SK-N-SH treated with all-trans-retinoic acid at 6 μM for 48 hours (cell line): ENCODE results near the gene LOXHD1.

Experiments used
- ATAC-seq: fragments of 200-7000 bp; cut with Tn5 transposase; 3 replicates; pipeline ENCODE4 v1.9.1; 2020; ENCODE audit warnings: mild to moderate bottlenecking, moderate library complexity
- ARNTL ChIP-seq: fragments of 450-650 bp; formaldehyde crosslinking; IDR thresholded peaks from 2 replicates; pipeline ENCODE4 v1.5.0; 2020; ENCODE audit warnings: low read depth, mild to moderate bottlenecking, moderate library complexity, borderline replicate concordance
- BACH2 ChIP-seq: fragments of 250-450 bp; sonication (Bioruptor Pico); IDR thresholded peaks from 2 replicates; pipeline ENCODE4 v1.9.0; 2021; ENCODE audit warnings: mild to moderate bottlenecking, borderline replicate concordance
- CREB5 ChIP-seq: fragments of 250-450 bp; sonication (Bioruptor Pico); IDR thresholded peaks from 2 replicates; pipeline ENCODE4 v1.5.1; 2020; ENCODE audit warnings: low read depth, mild to moderate bottlenecking, moderate library complexity
- CSDC2 ChIP-seq: fragments of 250-450 bp; sonication (Bioruptor Pico); IDR thresholded peaks from 2 replicates; pipeline ENCODE4 v1.5.0; 2020; ENCODE audit warnings: mild to moderate bottlenecking, moderate library complexity
- CSRNP3 ChIP-seq: fragments of 250-450 bp; sonication (Bioruptor Pico); IDR thresholded peaks from 2 replicates; pipeline ENCODE4 v1.5.1; 2021; ENCODE audit warnings: mild to moderate bottlenecking, moderate library complexity
- ESRRG ChIP-seq: fragments of 250-450 bp; sonication (Bioruptor Pico); IDR thresholded peaks from 2 replicates; pipeline ENCODE4 v1.6.1; 2021; ENCODE audit warnings: mild to moderate bottlenecking
- ISL1 ChIP-seq: fragments of 250-450 bp; sonication (Bioruptor Pico); IDR thresholded peaks from 2 replicates; pipeline ENCODE4 v2.1.2; 2022; ENCODE audit warnings: mild to moderate bottlenecking, moderate library complexity
- OSR1 ChIP-seq: fragments of 250-450 bp; sonication (Bioruptor Pico); IDR thresholded peaks from 2 replicates; pipeline ENCODE4 v1.8.0; 2022; ENCODE audit warnings: moderate library complexity, mild to moderate bottlenecking, inconsistent platforms
- POU6F1 ChIP-seq: fragments of 250-450 bp; sonication (Bioruptor Pico); IDR thresholded peaks from 2 replicates; pipeline ENCODE4 v1.8.0; 2021; ENCODE audit warnings: low read depth, mild to moderate bottlenecking, moderate library complexity, borderline replicate concordance
- PPARA ChIP-seq: fragments of 250-450 bp; sonication (Bioruptor Pico); IDR thresholded peaks from 2 replicates; pipeline ENCODE4 v1.5.0; 2020; ENCODE audit warnings: mild to moderate bottlenecking, borderline replicate concordance
- RARB ChIP-seq: fragments of 250-450 bp; sonication (Bioruptor Pico); IDR thresholded peaks from 2 replicates; pipeline ENCODE4 v1.8.0; 2021; ENCODE audit warnings: mild to moderate bottlenecking, moderate library complexity
- SNAI2 ChIP-seq: fragments of 250-450 bp; sonication (Bioruptor Pico); IDR thresholded peaks from 2 replicates; pipeline ENCODE4 v1.5.0; 2020; ENCODE audit warnings: mild to moderate bottlenecking, moderate library complexity
- TSHZ2 ChIP-seq: fragments of 250-450 bp; sonication (Bioruptor Pico); IDR thresholded peaks from 2 replicates; pipeline ENCODE4 v1.5.0; 2020; ENCODE audit warnings: mild to moderate bottlenecking, moderate library complexity
- ZC3H10 ChIP-seq: fragments of 250-450 bp; sonication (Bioruptor Pico); IDR thresholded peaks from 2 replicates; pipeline ENCODE4 v1.5.1; 2021; ENCODE audit warnings: mild to moderate bottlenecking, moderate library complexity
- ZFP3 ChIP-seq: fragments of 250-450 bp; sonication (Bioruptor Pico); IDR thresholded peaks from 2 replicates; pipeline ENCODE4 v1.5.0; 2020; ENCODE audit warnings: mild to moderate bottlenecking, moderate library complexity
- ZFP30 ChIP-seq: fragments of 450-650 bp; formaldehyde crosslinking; IDR thresholded peaks from 2 replicates; pipeline ENCODE4 v1.5.0; 2022; ENCODE audit warnings: mild to moderate bottlenecking, moderate library complexity
- ZNF70 ChIP-seq: fragments of 450-650 bp; formaldehyde crosslinking; IDR thresholded peaks from 2 replicates; pipeline ENCODE4 v1.5.0; 2020; ENCODE audit warnings: mild to moderate bottlenecking, moderate library complexity
- ZNF8 ChIP-seq: fragments of 450-650 bp; formaldehyde crosslinking; IDR thresholded peaks from 2 replicates; pipeline ENCODE4 v1.5.0; 2020; ENCODE audit warnings: mild to moderate bottlenecking, moderate library complexity

LOXHD1 gene

DNA sequence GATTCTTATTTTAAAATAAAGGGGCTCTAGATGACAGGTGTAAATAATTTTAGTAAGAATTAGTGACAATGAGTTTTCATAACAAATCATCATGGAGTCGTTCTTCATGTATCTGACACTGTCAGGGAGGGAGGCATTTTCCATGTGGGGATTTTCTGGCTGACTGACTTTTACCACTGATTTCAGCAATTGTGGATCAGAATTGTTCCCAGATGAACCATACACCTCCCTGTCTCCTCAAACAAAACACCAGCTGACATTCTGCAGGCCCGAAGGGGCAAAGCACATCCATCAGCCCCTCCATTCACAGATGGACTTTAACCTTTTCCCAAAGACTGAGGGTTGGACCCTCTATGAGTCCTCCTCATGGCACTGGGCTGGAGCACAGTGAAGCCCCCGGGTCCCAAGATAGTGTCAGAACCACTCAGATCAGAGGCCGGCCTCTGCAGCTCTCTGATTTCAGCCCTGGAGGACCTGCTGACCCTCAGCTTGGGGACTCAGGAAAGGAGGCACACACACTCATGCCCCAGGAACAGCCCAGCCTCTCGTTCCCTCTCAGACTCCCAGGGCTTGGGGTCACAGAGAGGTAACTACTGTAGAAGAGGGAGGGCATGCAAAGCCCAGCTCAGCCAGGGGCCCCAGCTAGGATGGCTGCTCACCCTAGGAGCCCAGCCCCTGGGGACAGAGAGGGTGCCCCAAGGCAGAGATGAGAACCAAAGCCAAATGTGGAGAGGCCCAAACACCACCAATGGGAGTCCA lies 43.2 kb upstream of the LOXHD1 start:
- TF ChIP-seq ZFP3 (CRISPR knock-in tag) (no peak), ISL1 (CRISPR knock-in tag) (no peak), CSDC2 (CRISPR knock-in tag) (no peak), ZC3H10 (CRISPR knock-in tag) (no peak), ARNTL (CRISPR knock-in tag) (no peak), PPARA (CRISPR knock-in tag) (no peak), OSR1 (CRISPR knock-in tag) (no peak), ESRRG (CRISPR knock-in tag) (no peak), ZNF70 (CRISPR knock-in tag) (no peak), SNAI2 (CRISPR knock-in tag) (no peak)
- no peak for ATAC-seq

DNA sequence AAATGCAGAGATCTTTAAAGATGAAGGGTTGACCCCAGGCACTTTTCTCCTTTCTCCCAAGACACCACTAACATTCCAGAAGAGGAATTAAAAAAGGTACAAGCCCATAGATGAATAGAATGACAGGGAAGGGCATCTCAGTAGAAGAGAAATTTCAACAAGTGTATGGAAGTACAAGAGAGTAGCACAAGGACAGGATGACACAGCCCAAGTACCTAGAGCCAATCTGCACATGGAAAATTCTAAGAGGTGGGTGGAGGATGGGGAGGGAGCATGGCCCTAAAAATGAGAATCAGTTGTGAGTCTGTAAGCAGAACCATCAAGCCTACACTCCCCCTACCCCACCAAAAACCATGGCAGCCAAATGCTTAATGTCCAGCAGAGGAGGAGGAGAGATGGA lies 39.7 kb upstream of the LOXHD1 start:
- no peak for TF ChIP-seq OSR1 (CRISPR knock-in tag)
- TF ChIP-seq SNAI2 (CRISPR knock-in tag) = no peak
- TF ChIP-seq ZFP30 (CRISPR knock-in tag) = no peak
- no peak for TF ChIP-seq BACH2 (CRISPR knock-in tag)
- no peak for TF ChIP-seq RARB (CRISPR knock-in tag)
- TF ChIP-seq ZNF8 = no peak
- no peak for TF ChIP-seq POU6F1 (CRISPR knock-in tag)
- ATAC-seq = no peak

DNA sequence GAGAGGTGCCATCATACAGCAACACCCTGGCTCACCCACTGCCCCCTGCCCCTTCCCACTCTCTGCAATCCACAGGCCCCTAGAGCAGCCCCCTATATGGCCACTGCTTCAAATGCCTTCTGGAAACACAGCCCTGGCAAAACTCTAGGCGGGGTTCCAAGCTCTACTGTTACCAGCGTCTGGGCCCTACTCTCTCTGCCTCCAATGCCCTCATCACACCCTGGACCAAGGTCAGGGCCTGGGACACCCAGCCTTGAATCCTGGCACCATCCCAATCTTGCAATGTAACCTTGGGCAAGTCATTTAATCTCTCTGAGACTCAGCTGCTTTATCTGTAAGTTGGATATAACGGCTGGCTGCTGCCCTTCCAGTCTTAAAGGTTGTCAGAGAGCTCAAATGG lies 39.2 kb upstream of the LOXHD1 start:
- TF ChIP-seq ESRRG (CRISPR knock-in tag) = no peak
- no peak for TF ChIP-seq OSR1 (CRISPR knock-in tag)
- TF ChIP-seq SNAI2 (CRISPR knock-in tag) = no peak
- TF ChIP-seq ZC3H10 (CRISPR knock-in tag) = no peak
- TF ChIP-seq ZFP3 (CRISPR knock-in tag) = no peak
- TF ChIP-seq POU6F1 (CRISPR knock-in tag) = no peak
- TF ChIP-seq TSHZ2 (CRISPR knock-in tag) = no peak
- no peak for ATAC-seq

- TF ChIP-seq CSDC2 (CRISPR knock-in tag) = no peak
- no peak for TF ChIP-seq SNAI2 (CRISPR knock-in tag)
- TF ChIP-seq ARNTL (CRISPR knock-in tag) = no peak
- TF ChIP-seq TSHZ2 (CRISPR knock-in tag) = no peak
- no peak for TF ChIP-seq CREB5 (CRISPR knock-in tag)
- TF ChIP-seq RARB (CRISPR knock-in tag) = no peak
- TF ChIP-seq CSRNP3 = no peak
- TF ChIP-seq ESRRG (CRISPR knock-in tag) = no peak
- ATAC-seq = no peak
These were observed 37.0 kb upstream of the LOXHD1 start for GRCh38 chr18:46693996-46694395.
